Ishikawa (cell line): ENCODE measurements around the gene HOXA4.

ENCODE experiments used
- FOXM1 ChIP-seq: IDR thresholded peaks from 2 replicates; pipeline ENCODE4 v1.6.1; 2012; ENCODE audit warnings: low read depth, borderline replicate concordance
- RAD21 ChIP-seq: IDR thresholded peaks from 2 replicates; pipeline ENCODE4 v1.6.1; 2012; ENCODE audit warnings: low read depth
- YY1 ChIP-seq: IDR thresholded peaks from 2 replicates; pipeline ENCODE4 v1.6.1; 2012; ENCODE audit warnings: low read depth

DNA sequence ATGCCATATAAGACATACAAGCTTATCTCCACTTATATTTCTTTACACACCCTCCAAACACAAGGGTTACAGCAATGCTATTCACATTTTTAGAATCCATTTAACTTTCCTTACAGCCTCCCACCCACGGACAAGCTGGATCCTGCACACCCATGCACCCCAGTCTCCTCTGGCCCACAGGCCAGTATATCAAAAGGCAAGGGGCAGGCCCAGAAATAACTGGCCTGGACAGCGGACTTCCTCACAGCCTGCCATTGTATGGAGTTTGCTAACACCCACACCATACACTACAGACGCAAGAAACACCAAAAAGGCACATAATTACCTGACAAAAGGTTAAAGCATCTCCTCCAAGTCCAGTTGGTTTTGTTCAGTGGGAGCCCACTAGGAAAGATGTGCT lies 12.0 kb downstream of the HOXA4 start:
- TF ChIP-seq FOXM1, result no peak
- no peak for TF ChIP-seq RAD21
- no peak for TF ChIP-seq YY1
